Ectodermal cell (in vitro differentiated cells): ENCODE data around the gene PRSS36.
"Not testable (repeated sequence)": the region's sequence is repeated elsewhere in the genome, so short reads cannot be mapped to it uniquely, and the experiment has no call there.

Experiments
- H3K27ac ChIP-seq: 2 replicates; pipeline ENCODE4 v1.7.0; 2013; ENCODE audit warnings: mild to moderate bottlenecking, low read depth, low read length; ENCODE audit not compliant: insufficient read depth, poor library complexity, severe bottlenecking
- H3K27me3 ChIP-seq: 2 replicates; pipeline ENCODE4 v1.7.0; 2013; ENCODE audit warnings: mild to moderate bottlenecking, low read length; ENCODE audit not compliant: insufficient read depth, control insufficient read depth, poor library complexity, severe bottlenecking
- H3K36me3 ChIP-seq: one replicate; pipeline ENCODE4 v1.7.0; 2013; ENCODE audit warnings: low read length; ENCODE audit not compliant: control insufficient read depth, insufficient read depth
- H3K4me1 ChIP-seq: one replicate; pipeline ENCODE4 v1.7.0; 2013; ENCODE audit warnings: low read length; ENCODE audit not compliant: control insufficient read depth, insufficient read depth
- H3K4me3 ChIP-seq: 2 replicates; pipeline ENCODE4 v1.7.0; 2013; ENCODE audit warnings: low read depth, low read length, control low read depth; ENCODE audit not compliant: insufficient read depth
- H3K9me3 ChIP-seq: 2 replicates; pipeline ENCODE4 v1.7.0; 2013; ENCODE audit warnings: mild to moderate bottlenecking, low read length, moderate library complexity; ENCODE audit not compliant: control insufficient read depth
- WGBS, 2 experiments: methylation state at CpG; one replicate each; pipeline ENCODE4 v1.1.7; 2013; ENCODE audit warnings: missing lambda C conversion rate in 2 of 2; 5-methylcytosine and 5-hydroxymethylcytosine counted together

PRSS36 gene

GRCh38 chr16:31184888-31185287 lies 35.0 kb upstream of the PRSS36 start:
- peaks cover 7% of the 10 kb centered on the region for H3K4me1 ChIP-seq
- H3K27ac ChIP-seq: no peak overlapping the region
- H3K36me3 ChIP-seq: peaks cover 58% of the 10 kb centered on the region
- 96 to 97% methylated on average over 14 of the region's 14 CpGs for WGBS, 2 experiments
- no peaks in the 10 kb centered on the region for H3K27me3 ChIP-seq
- H3K9me3 ChIP-seq: no peaks in the 10 kb centered on the region
- H3K4me3 ChIP-seq: no peak overlapping the region

- H3K4me3 ChIP-seq: no peak overlapping the region
- WGBS, 2 experiments: 95% methylated on average over 10 of the region's 10 CpGs
- H3K36me3 ChIP-seq: peaks cover 46% of the 10 kb centered on the region
- no peaks in the 10 kb centered on the region for H3K9me3 ChIP-seq
- no peaks in the 10 kb centered on the region for H3K27me3 ChIP-seq
- peaks cover 7% of the 10 kb centered on the region for H3K4me1 ChIP-seq
- no peak overlapping the region for H3K27ac ChIP-seq
Observed at GRCh38 chr16:31183432-31184428, 33.9 kb upstream of the PRSS36 start.

GRCh38 chr16:31182391-31182790 lies 32.5 kb upstream of the PRSS36 start:
- Histone ChIP-seq H3K36me3 (peaks cover 35% of the 10 kb centered on the region), H3K27me3 (no peaks in the 10 kb centered on the region), H3K27ac (no peak overlapping the region), H3K4me3 (peak overlapping the region; percentile 98), H3K4me1 (peaks cover 7% of the 10 kb centered on the region), H3K9me3 (no peaks in the 10 kb centered on the region)
- 48 to 51% methylated on average over 7 of the region's 7 CpGs for WGBS, 2 experiments

- H3K36me3 ChIP-seq: peaks cover 24% of the 10 kb centered on the region
- peak overlapping the region; percentile 98 for H3K4me3 ChIP-seq
- H3K27me3 ChIP-seq: no peaks in the 10 kb centered on the region
- 2% methylated on average over 28 to 31 of the region's 31 CpGs for WGBS, 2 experiments
- peak overlapping the region; percentile 96 for H3K27ac ChIP-seq
- H3K9me3 ChIP-seq: no peaks in the 10 kb centered on the region
- peaks cover 13% of the 10 kb centered on the region for H3K4me1 ChIP-seq
Observed at GRCh38 chr16:31181102-31181830, 31.4 kb upstream of the PRSS36 start.

- Histone ChIP-seq H3K4me3 (peak within 1 kb of the TSS; percentile 98), H3K36me3 (peaks cover 11% of the 10 kb centered on the region), H3K9me3 (no peaks in the 10 kb centered on the region), H3K27ac (peak within 1 kb of the TSS; percentile 96), H3K4me1 (peaks cover 13% of the 10 kb centered on the region), H3K27me3 (no peaks in the 10 kb centered on the region)
- WGBS, 2 experiments: 0% methylated on average over 69 of the region's 69 CpGs
Observed at GRCh38 chr16:31179747-31180459, 30.0 kb upstream of the PRSS36 start, which contains the start of gene FUS. Gene FUS (plus strand): TSS chr16:31180139. CDS start chr16:31180215, 76 bp downstream.

- 7 to 9% methylated on average over 27 of the region's 27 CpGs for WGBS, 2 experiments
- peaks cover 13% of the 10 kb centered on the region for H3K4me1 ChIP-seq
- no peaks in the 10 kb centered on the region for H3K9me3 ChIP-seq
- no peaks in the 10 kb centered on the region for H3K27me3 ChIP-seq
- H3K4me3 ChIP-seq: peak overlapping the region; percentile 98
- H3K27ac ChIP-seq: peak overlapping the region; percentile 96
- peaks cover 7% of the 10 kb centered on the region for H3K36me3 ChIP-seq
Observed at GRCh38 chr16:31179219-31179746, 29.4 kb upstream of the PRSS36 start.

GRCh38 chr16:31177136-31177535 lies 27.3 kb upstream of the PRSS36 start:
- H3K4me1 ChIP-seq: peaks cover 7% of the 10 kb centered on the region
- H3K9me3 ChIP-seq: no peaks in the 10 kb centered on the region
- H3K27ac ChIP-seq: peak overlapping the region; percentile 55
- H3K27me3 ChIP-seq: no peaks in the 10 kb centered on the region
- no peak overlapping the region for H3K4me3 ChIP-seq
- WGBS, 2 experiments: 91 to 97% methylated on average over 3 of the region's 3 CpGs
- no peaks in the 10 kb centered on the region for H3K36me3 ChIP-seq

GRCh38 chr16:31170048-31170447 lies 20.2 kb upstream of the PRSS36 start:
- no CpG with 5 or more reads among the region's 2 CpGs for WGBS, 2 experiments
- not testable (repeated sequence) for H3K9me3 ChIP-seq, H3K36me3 ChIP-seq, H3K4me3 ChIP-seq, H3K4me1 ChIP-seq, H3K27me3 ChIP-seq
- peak overlapping the region; percentile 52 for H3K27ac ChIP-seq

- no peaks in the 10 kb centered on the region for H3K9me3 ChIP-seq
- no peak overlapping the region for H3K27ac ChIP-seq
- no peak overlapping the region for H3K4me3 ChIP-seq
- no peaks in the 10 kb centered on the region for H3K36me3 ChIP-seq
- peaks cover 9% of the 10 kb centered on the region for H3K4me1 ChIP-seq
- WGBS, 2 experiments: 85 to 86% methylated on average over 1 to 2 of the region's 2 CpGs
- no peaks in the 10 kb centered on the region for H3K27me3 ChIP-seq
Observed at GRCh38 chr16:31168848-31169247, 19.0 kb upstream of the PRSS36 start.
